ENCODE data around the gene STX8.
"Not testable (repeated sequence)": the region's sequence is repeated elsewhere in the genome, so short reads cannot be mapped to it uniquely, and the experiment has no call there.

Gene STX8

GRCh38 chr17:9290226-9290613, 285.4 kb downstream of the STX8 start:
- DNase-seq = no peak

GRCh38 chr17:9287306-9287705, 288.3 kb downstream of the STX8 start:
- DNase-seq = no peak

- DNase-seq = no peak
Measured at GRCh38 chr17:9286434-9286833, 289.2 kb downstream of the STX8 start.

- no peak for DNase-seq
Measured at GRCh38 chr17:9285602-9286427, 289.8 kb downstream of the STX8 start.

GRCh38 chr17:9284884-9285283, 290.7 kb downstream of the STX8 start:
- DNase-seq = no peak

- DNase-seq = no peak
Measured at GRCh38 chr17:9283909-9284308, 291.7 kb downstream of the STX8 start.

- no peak for DNase-seq
Measured at GRCh38 chr17:9279893-9280292, 295.7 kb downstream of the STX8 start.

GRCh38 chr17:9274973-9275372, 300.6 kb downstream of the STX8 start:
- DNase-seq = no peak

GRCh38 chr17:9273428-9274391, 301.9 kb downstream of the STX8 start:
- DNase-seq = peak; percentile 23

- DNase-seq = peak; percentile 85
Measured at GRCh38 chr17:9272501-9273200, 303.0 kb downstream of the STX8 start.

GRCh38 chr17:9271989-9272388, 303.6 kb downstream of the STX8 start:
- DNase-seq = no peak

GRCh38 chr17:9270921-9271320, 304.7 kb downstream of the STX8 start:
- no peak for DNase-seq

- no peak for DNase-seq
Measured at GRCh38 chr17:9269350-9270035, 306.1 kb downstream of the STX8 start.

- DNase-seq = no peak
Measured at GRCh38 chr17:9268546-9268945, 307.1 kb downstream of the STX8 start.

- DNase-seq = no peak
Measured at GRCh38 chr17:9266697-9267117, 308.9 kb downstream of the STX8 start.

- DNase-seq = no peak
Measured at GRCh38 chr17:9266031-9266680, 309.5 kb downstream of the STX8 start.

GRCh38 chr17:9261081-9262012, 314.3 kb downstream of the STX8 start:
- no peak for DNase-seq

GRCh38 chr17:9259419-9259818, 316.2 kb downstream of the STX8 start:
- no peak for DNase-seq

- DNase-seq = no peak
Measured at GRCh38 chr17:9258115-9259015, 317.3 kb downstream of the STX8 start.

GRCh38 chr17:9257630-9257965, 318.0 kb downstream of the STX8 start:
- not testable (repeated sequence) for DNase-seq

Data from fibroblast of skin of abdomen (primary cell).